CD4-positive, alpha-beta memory T cell (primary cell): ENCODE data around the gene CSTPP1. TPM values are rescaled to one million over a fixed set of nuclear protein-coding genes. Genes with fewer than 3 reads are reported as not detected.
"Not testable (repeated sequence)": the region's sequence is repeated elsewhere in the genome, so short reads cannot be mapped to it uniquely, and the experiment has no call there.

ENCODE experiments used
- CTCF ChIA-PET: fragments of 350-600 bp; sonication (Branson Sonifier 250); formaldehyde crosslinking; loops from one replicate; lab custom pipeline; 2021; ENCODE audit warnings: inconsistent platforms; ENCODE audit not compliant: partially characterized antibody; lab: Charles Lee
- POLR2A ChIA-PET: fragments of 350-600 bp; sonication (Branson Sonifier 250); formaldehyde crosslinking; loops from one replicate; lab custom pipeline; 2021; ENCODE audit not compliant: partially characterized antibody; lab: Charles Lee
- DNase-seq, 5 donors: peaks; one replicate each; pipeline versions ENCODE4 v3.0.0 to v3.0.0-alpha.2; 2020 to 2022; ENCODE audit warnings: mixed read lengths in 1 of 5
- H3K27ac ChIP-seq: one replicate; pipeline ENCODE4 v1.7.0; 2013; ENCODE audit warnings: low read depth, low read length
- H3K27me3 ChIP-seq: 2 replicates; pipeline ENCODE4 v1.7.0; 2013; ENCODE audit warnings: mild to moderate bottlenecking, low read length, moderate library complexity; ENCODE audit not compliant: insufficient read depth
- H3K36me3 ChIP-seq: 2 replicates; pipeline ENCODE4 v1.7.0; 2013; ENCODE audit warnings: mild to moderate bottlenecking, low read length, moderate library complexity; ENCODE audit not compliant: insufficient read depth
- H3K4me1 ChIP-seq: 2 replicates; pipeline ENCODE4 v1.7.0; 2013; ENCODE audit warnings: mild to moderate bottlenecking, low read length, moderate library complexity; ENCODE audit not compliant: insufficient read depth
- H3K4me3 ChIP-seq, 2 donors: one replicate each; pipeline ENCODE4 v1.7.0; 2013; ENCODE audit warnings: low read length in 2 of 2, mild to moderate bottlenecking in 1 of 2
- H3K9me3 ChIP-seq, 2 donors: one replicate each; pipeline ENCODE4 v1.7.0; 2013; ENCODE audit warnings: low read length in 2 of 2, control low read depth in 1 of 2; ENCODE audit not compliant: control insufficient read depth in 1 of 2
- H3K27ac Mint-ChIP-seq, 7 donors: one replicate each; pipeline ENCODE4 v1.8.0; 2020 to 2021; ENCODE audit warnings: mixed read lengths in 7 of 7, mild to moderate bottlenecking in 6 of 7, inconsistent platforms in 3 of 7, moderate library complexity in 3 of 7
- H3K27me3 Mint-ChIP-seq, 2 donors: one replicate each; pipeline ENCODE4 v1.8.0; 2020 to 2021; ENCODE audit warnings: mixed read lengths in 2 of 2
- H3K36me3 Mint-ChIP-seq, 2 donors: one replicate each; pipeline ENCODE4 v1.8.0; 2020 to 2021; ENCODE audit warnings: mixed read lengths in 2 of 2, inconsistent platforms in 1 of 2, mild to moderate bottlenecking in 1 of 2
- H3K4me1 Mint-ChIP-seq, 4 donors: one replicate each; pipeline ENCODE4 v1.8.0; 2020 to 2021; ENCODE audit warnings: mixed read lengths in 4 of 4, mild to moderate bottlenecking in 1 of 4
- H3K4me3 Mint-ChIP-seq, 8 donors: one replicate each; pipeline ENCODE4 v1.8.0; 2020 to 2021; ENCODE audit warnings: mixed read lengths in 8 of 8, mild to moderate bottlenecking in 7 of 8, moderate library complexity in 6 of 8, inconsistent platforms in 3 of 8
- H3K9me3 Mint-ChIP-seq, 8 donors: one replicate each; pipeline ENCODE4 v1.8.0; 2020 to 2021; ENCODE audit warnings: mixed read lengths in 8 of 8, mild to moderate bottlenecking in 5 of 8, inconsistent platforms in 3 of 8, moderate library complexity in 1 of 8
- intact Hi-C: fragments of 100-400 bp; cut with micrococcal nuclease; formaldehyde crosslinking; loops from one replicate; pipeline ENCODE4 v1.15.1; 2023
- microRNA-seq: library from miRNA; unstranded; fragments of <30 nt; microRNA quantifications from one replicate; pipeline ENCODE4 v1.2.0, GENCODE V29; 2021; ENCODE audit warnings: borderline replicate concordance, borderline number of aligned reads, borderline microRNAs expressed, mixed read lengths
- polyA plus RNA-seq, 2 donors: library from polyadenylated mRNA; unstranded; fragments of 300-500 nt; fragmentation: Illumina TruSeq; gene quantifications; one replicate each; pipeline ENCODE4 v1.2.3, GENCODE V29; 2021
- total RNA-seq, 2 experiments: library from RNA; stranded (reverse); gene quantifications; one replicate each; pipeline ENCODE4 v1.2.3, GENCODE V29; 2021

The CSTPP1 gene
- total and polyA plus RNA-seq, 4 experiments from 2014 or later, result 12.4 to 24.3 (median 17.8) TPM

- H3K27me3 ChIP-seq, result no peaks in the 10 kb centered on the region
- ChIA-PET POLR2A (interaction anchor here (1.3 kb wide), 1 partner anchor 10 kb away, joined by 3 read pairs; the partner anchor contains the start of gene DDB2), CTCF (interaction anchor here (0.6 to 1.4 kb wide), 4 partner anchors 24 to 571 kb away, joined by 3 to 4 read pairs (median 3); no protein-coding TSS in a partner anchor)
- no peak overlapping the region for H3K4me3 Mint-ChIP-seq
- no peaks in the 10 kb centered on the region for H3K4me1 Mint-ChIP-seq
- no peak for DNase-seq
- intact Hi-C loops, result no loop called here
- no peaks in the 10 kb centered on the region for H3K36me3 Mint-ChIP-seq
- H3K27ac ChIP-seq, result no peak overlapping the region
- no peak overlapping the region for H3K27ac Mint-ChIP-seq
- H3K4me1 ChIP-seq, result no peaks in the 10 kb centered on the region
- H3K9me3 Mint-ChIP-seq, result no peaks in the 10 kb centered on the region
- no peak overlapping the region for H3K4me3 ChIP-seq
- H3K27me3 Mint-ChIP-seq, result peaks cover 0 to 4% of the 10 kb centered on the region in 2 donors
- no peaks in the 10 kb centered on the region for H3K36me3 ChIP-seq
- H3K9me3 ChIP-seq, result no peaks in the 10 kb centered on the region
Measured at GRCh38 chr11:47204637-47204989, 268.1 kb downstream of the CSTPP1 start.

DNA sequence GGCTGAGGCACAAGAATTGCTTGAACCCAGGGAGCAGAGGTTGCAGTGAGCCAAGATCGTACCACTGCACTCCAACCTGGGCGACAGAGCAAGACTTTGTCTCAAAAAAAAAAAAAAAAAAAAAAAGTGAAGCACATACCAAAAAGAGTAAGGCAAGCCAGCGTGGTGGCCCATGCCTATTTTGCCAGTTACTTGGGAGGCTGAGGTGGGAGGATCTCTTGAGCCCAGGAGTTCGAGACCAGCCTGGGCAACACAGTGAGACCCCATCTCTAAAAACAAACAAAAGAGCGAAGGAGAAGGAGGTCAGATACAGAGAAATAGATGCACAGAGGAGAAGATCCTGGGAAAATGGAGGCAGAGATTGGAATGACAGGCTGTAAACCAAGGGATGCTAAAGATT is 270.0 kb downstream of the CSTPP1 start:
- H3K4me3 ChIP-seq, H3K4me1 ChIP-seq, H3K36me3 Mint-ChIP-seq, H3K9me3 ChIP-seq, H3K27me3 Mint-ChIP-seq, H3K9me3 Mint-ChIP-seq, H3K27me3 ChIP-seq, H3K4me1 Mint-ChIP-seq, H3K27ac ChIP-seq, H3K27ac Mint-ChIP-seq, intact Hi-C loops, POLR2A ChIA-PET, H3K36me3 ChIP-seq, CTCF ChIA-PET, DNase-seq: not testable (repeated sequence)
- peak overlapping the region in 1 of 8 donors; percentile 21 for H3K4me3 Mint-ChIP-seq

GRCh38 chr11:47207459-47207858 is 270.9 kb downstream of the CSTPP1 start:
- Mint-ChIP-seq H3K36me3 (no peaks in the 10 kb centered on the region), H3K27ac (no peak overlapping the region), H3K9me3 (no peaks in the 10 kb centered on the region), H3K4me3 (no peak overlapping the region), H3K4me1 (no peaks in the 10 kb centered on the region), H3K27me3 (peaks cover 0 to 4% of the 10 kb centered on the region in 2 donors)
- H3K27ac ChIP-seq, result no peak overlapping the region
- intact Hi-C loops, result no loop called here
- no peak overlapping the region for H3K4me3 ChIP-seq
- ChIA-PET CTCF (no interaction called here), POLR2A (interaction anchor here (0.6 kb wide), 1 partner anchor 30 kb away, joined by 3 read pairs; no protein-coding TSS in a partner anchor)
- no peaks in the 10 kb centered on the region for H3K9me3 ChIP-seq
- no peaks in the 10 kb centered on the region for H3K4me1 ChIP-seq
- H3K36me3 ChIP-seq, result no peaks in the 10 kb centered on the region
- H3K27me3 ChIP-seq, result no peaks in the 10 kb centered on the region
- DNase-seq, result no peak

GRCh38 chr11:47208008-47208552 is 271.5 kb downstream of the CSTPP1 start:
- H3K9me3 ChIP-seq, DNase-seq, H3K36me3 Mint-ChIP-seq, H3K27me3 ChIP-seq, CTCF ChIA-PET, H3K27ac ChIP-seq, H3K4me3 ChIP-seq, H3K4me1 ChIP-seq, H3K4me3 Mint-ChIP-seq, H3K4me1 Mint-ChIP-seq, intact Hi-C loops, H3K27me3 Mint-ChIP-seq, H3K36me3 ChIP-seq, H3K27ac Mint-ChIP-seq, H3K9me3 Mint-ChIP-seq: not testable (repeated sequence)
- POLR2A ChIA-PET, result interaction anchor here (0.7 kb wide), 1 partner anchor 42 kb away, joined by 3 read pairs; no protein-coding TSS in a partner anchor

DNA sequence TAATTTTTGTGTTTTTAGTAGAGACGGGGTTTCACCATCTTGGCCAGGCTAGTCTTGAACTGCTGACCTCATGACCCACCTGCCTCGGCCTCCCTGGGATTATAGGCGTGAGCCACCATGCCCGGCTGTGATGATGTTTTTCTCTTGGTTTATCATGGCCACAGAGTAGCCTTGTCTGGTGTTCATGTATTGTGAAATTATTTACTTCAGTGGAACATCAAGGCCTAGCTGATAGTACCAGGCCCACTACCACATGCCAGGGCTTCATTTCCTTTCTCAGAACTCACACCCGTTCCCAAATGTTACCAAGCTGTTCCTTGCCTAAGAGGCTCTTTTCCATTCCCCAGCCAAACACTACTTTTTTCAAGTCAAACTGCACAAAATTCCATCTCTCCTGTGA is 272.1 kb downstream of the CSTPP1 start:
- ChIA-PET POLR2A (interaction anchor here (0.7 kb wide), 1 partner anchor 42 kb away, joined by 3 read pairs; no protein-coding TSS in a partner anchor), CTCF (no interaction called here)
- intact Hi-C loops, result no loop called here
- Mint-ChIP-seq H3K4me3 (no peak overlapping the region), H3K4me1 (no peaks in the 10 kb centered on the region), H3K27me3 (peaks cover 0 to 4% of the 10 kb centered on the region in 2 donors), H3K9me3 (no peaks in the 10 kb centered on the region), H3K27ac (no peak overlapping the region), H3K36me3 (no peaks in the 10 kb centered on the region)
- H3K27ac ChIP-seq, result no peak overlapping the region
- no peaks in the 10 kb centered on the region for H3K9me3 ChIP-seq
- H3K4me3 ChIP-seq, result no peak overlapping the region
- no peak for DNase-seq
- H3K36me3 ChIP-seq, result no peaks in the 10 kb centered on the region
- peaks cover under 1% of the 10 kb centered on the region for H3K4me1 ChIP-seq
- H3K27me3 ChIP-seq, result no peaks in the 10 kb centered on the region

Small RNAs within 50 kb of the gene (microRNA-seq; reads per million reads assigned to microRNA genes)
- gene MIR6745, result not detected

Other genes starting within 250 kb of the CSTPP1 start
- 10 to 100 TPM; 61.3 to 72.2 TPM for gene ARHGAP1, start 236.1 kb upstream of the CSTPP1 start, total RNA-seq
- 10 to 100 TPM; 39.0 to 85.8 TPM for gene ARHGAP1, start 236.1 kb upstream of the CSTPP1 start, polyA plus RNA-seq
- 10 to 100 TPM; 18.9 to 20.0 TPM for gene ZNF408, start 235.7 kb upstream of the CSTPP1 start, total RNA-seq
- gene ZNF408, start 235.7 kb upstream of the CSTPP1 start, polyA plus RNA-seq, result 10 to 100 TPM in 1 of 2 donors, 1 to 10 TPM in 1; 5.7 to 12.7 TPM
- not detected for gene F2, start 217.5 kb upstream of the CSTPP1 start, total RNA-seq
- not detected for gene F2, start 217.5 kb upstream of the CSTPP1 start, polyA plus RNA-seq
- gene CKAP5, start 90.5 kb upstream of the CSTPP1 start, total RNA-seq, result 10 to 100 TPM; 47.8 to 51.4 TPM
- gene CKAP5, start 90.5 kb upstream of the CSTPP1 start, polyA plus RNA-seq, result 10 to 100 TPM in 1 of 2 donors, 1 to 10 TPM in 1; 3.6 to 23.8 TPM
- gene LRP4, start 18.2 kb upstream of the CSTPP1 start, total RNA-seq, result not detected
- not detected for gene LRP4, start 18.2 kb upstream of the CSTPP1 start, polyA plus RNA-seq
- gene ARFGAP2, start 240.1 kb downstream of the CSTPP1 start, total RNA-seq, result 100 to 1,000 TPM; 141 to 142 TPM
- 100 to 1,000 TPM in 1 of 2 donors, 10 to 100 TPM in 1; 88.6 to 134 TPM for gene ARFGAP2, start 240.1 kb downstream of the CSTPP1 start, polyA plus RNA-seq
- gene PACSIN3, start 249.7 kb downstream of the CSTPP1 start, total RNA-seq, result 1 to 10 TPM in 1 of 2 experiments, not detected in 1; 1.3 TPM
- under 1 TPM in 1 of 2 donors, not detected in 1; 0.23 TPM for gene PACSIN3, start 249.7 kb downstream of the CSTPP1 start, polyA plus RNA-seq